Measurements from ENCODE around the gene PIWIL1.

PIWIL1 gene

GRCh38 chr12:130374083-130374482 lies 36.4 kb downstream of the PIWIL1 start:
- DNase-seq (ENCODE audit: low read depth), result no peak

- DNase-seq (ENCODE audit: low read depth), result no peak
Observed at GRCh38 chr12:130375296-130376287, 37.9 kb downstream of the PIWIL1 start.

GRCh38 chr12:130382818-130383217 lies 45.1 kb downstream of the PIWIL1 start:
- no peak for DNase-seq (ENCODE audit: low read depth)

GRCh38 chr12:130384234-130384633 lies 46.5 kb downstream of the PIWIL1 start:
- no peak for DNase-seq (ENCODE audit: low read depth)

- DNase-seq (ENCODE audit: low read depth), result no peak
Observed at GRCh38 chr12:130385193-130385592, 47.5 kb downstream of the PIWIL1 start.

- DNase-seq (ENCODE audit: low read depth), result no peak
Observed at GRCh38 chr12:130391186-130391585, 53.5 kb downstream of the PIWIL1 start.

- DNase-seq (ENCODE audit: low read depth), result no peak
Observed at GRCh38 chr12:130394906-130395305, 57.2 kb downstream of the PIWIL1 start.

- DNase-seq (ENCODE audit: low read depth), result no peak
Observed at GRCh38 chr12:130396667-130397066, 59.0 kb downstream of the PIWIL1 start.

GRCh38 chr12:130398100-130398848 lies 60.6 kb downstream of the PIWIL1 start:
- DNase-seq (ENCODE audit: low read depth), result no peak

- no peak for DNase-seq (ENCODE audit: low read depth)
Observed at GRCh38 chr12:130401703-130402102, 64.0 kb downstream of the PIWIL1 start.

- no peak for DNase-seq (ENCODE audit: low read depth)
Observed at GRCh38 chr12:130405332-130405731, 67.6 kb downstream of the PIWIL1 start.

- no peak for DNase-seq (ENCODE audit: low read depth)
Observed at GRCh38 chr12:130412384-130412783, 74.7 kb downstream of the PIWIL1 start.

GRCh38 chr12:130413909-130414308 lies 76.2 kb downstream of the PIWIL1 start:
- DNase-seq (ENCODE audit: low read depth), result no peak

GRCh38 chr12:130414381-130414780 lies 76.7 kb downstream of the PIWIL1 start:
- no peak for DNase-seq (ENCODE audit: low read depth)

GRCh38 chr12:130418251-130418650 lies 80.6 kb downstream of the PIWIL1 start:
- DNase-seq (ENCODE audit: low read depth), result no peak

GRCh38 chr12:130419116-130419515 lies 81.4 kb downstream of the PIWIL1 start:
- no peak for DNase-seq (ENCODE audit: low read depth)

- no peak for DNase-seq (ENCODE audit: low read depth)
Observed at GRCh38 chr12:130420071-130420470, 82.4 kb downstream of the PIWIL1 start.

- no peak for DNase-seq (ENCODE audit: low read depth)
Observed at GRCh38 chr12:130421896-130422295, 84.2 kb downstream of the PIWIL1 start.
